Esophagus (tissue), 2 donors: ENCODE results near the gene SKP2. TPM values are rescaled to one million over a fixed set of nuclear protein-coding genes. Genes with fewer than 3 reads are reported as not detected.
A peak's percentile ranks its signal among the peaks of the same experiment; 100 is the strongest.

Experiments
- H3K27ac ChIP-seq, 2 donors: one replicate each; pipeline ENCODE4 v1.5.1; 2013; ENCODE audit warnings: low read depth in 2 of 2, mild to moderate bottlenecking in 2 of 2, inconsistent platforms in 1 of 2, low read length in 1 of 2, moderate library complexity in 1 of 2
- H3K27me3 ChIP-seq, 2 donors: one replicate each; pipeline ENCODE4 v1.6.1; 2013; ENCODE audit warnings: low read length in 2 of 2, control low read depth in 1 of 2, mild to moderate bottlenecking in 1 of 2; ENCODE audit not compliant: insufficient read depth in 2 of 2, control insufficient read depth in 1 of 2
- H3K36me3 ChIP-seq, 2 donors: one replicate each; pipeline ENCODE4 v1.6.1; 2013; ENCODE audit warnings: low read length in 1 of 2; ENCODE audit not compliant: control insufficient read depth in 2 of 2, insufficient read depth in 2 of 2
- H3K4me1 ChIP-seq, 2 donors: one replicate each; pipeline ENCODE4 v1.6.1; 2013; ENCODE audit warnings: low read length in 1 of 2; ENCODE audit not compliant: control insufficient read depth in 2 of 2, insufficient read depth in 2 of 2
- H3K4me3 ChIP-seq, 2 donors: one replicate each; pipeline ENCODE4 v1.5.1; 2013; ENCODE audit warnings: low read length in 2 of 2, mild to moderate bottlenecking in 2 of 2, low read depth in 1 of 2, moderate library complexity in 1 of 2
- H3K9me3 ChIP-seq, 2 donors: one replicate each; pipeline ENCODE4 v1.6.1; 2013; ENCODE audit warnings: mild to moderate bottlenecking in 2 of 2, low read depth in 1 of 2, low read length in 1 of 2, moderate library complexity in 1 of 2; ENCODE audit not compliant: control insufficient read depth in 2 of 2, insufficient read depth in 1 of 2
- WGBS, 2 donors: extraction: QIAGEN DNeasy Blood & Tissue Kit; methylation state at CpG; one replicate each; pipeline ENCODE4 v1.1.7; 2013; 5-methylcytosine and 5-hydroxymethylcytosine counted together
- polyA plus RNA-seq, 2 donors: library from polyadenylated mRNA; stranded (reverse); fragments of 200-250 nt; gene quantifications; one replicate each; pipeline ENCODE4 v1.2.3, GENCODE V29; 2013
- donor health status: healthy with polysubstance abuse.
- donor health status: Bipolar disorder and iron deficiency.

Gene SKP2
- polyA plus RNA-seq, 2 donors, result 5.1 to 7.5 TPM

- H3K4me1 ChIP-seq, result peaks cover 0 to 5% of the 10 kb centered on the region in 2 donors
- no peak overlapping the region for H3K4me3 ChIP-seq
- 91 to 92% methylated on average over 7 of the region's 7 CpGs for WGBS, 2 donors
- H3K27me3 ChIP-seq, result no peaks in the 10 kb centered on the region
- no peaks in the 10 kb centered on the region for H3K9me3 ChIP-seq
- H3K36me3 ChIP-seq, result peaks cover 3 to 9% of the 10 kb centered on the region in 2 donors
- no peak overlapping the region for H3K27ac ChIP-seq
Observed at GRCh38 chr5:36155291-36155690, 3.4 kb downstream of the SKP2 start.

GRCh38 chr5:36156121-36156601 is 4.2 kb downstream of the SKP2 start:
- Histone ChIP-seq H3K27ac (peak overlapping the region; percentile 58 to 63), H3K27me3 (no peaks in the 10 kb centered on the region), H3K4me1 (peaks cover 0 to 5% of the 10 kb centered on the region in 2 donors), H3K9me3 (no peaks in the 10 kb centered on the region), H3K4me3 (no peak overlapping the region), H3K36me3 (peaks cover 6 to 9% of the 10 kb centered on the region in 2 donors)
- WGBS, 2 donors, result 41% methylated on average over 4 of the region's 4 CpGs

- 50 to 61% methylated on average over 1 of the region's 1 CpG for WGBS, 2 donors
- no peak overlapping the region for H3K4me3 ChIP-seq
- peak overlapping the region; percentile 57 to 63 for H3K27ac ChIP-seq
- H3K36me3 ChIP-seq, result peaks cover 6 to 9% of the 10 kb centered on the region in 2 donors
- H3K4me1 ChIP-seq, result peaks cover 0 to 5% of the 10 kb centered on the region in 2 donors
- H3K27me3 ChIP-seq, result no peaks in the 10 kb centered on the region
- no peaks in the 10 kb centered on the region for H3K9me3 ChIP-seq
Observed at GRCh38 chr5:36156619-36157018, 4.7 kb downstream of the SKP2 start.

DNA sequence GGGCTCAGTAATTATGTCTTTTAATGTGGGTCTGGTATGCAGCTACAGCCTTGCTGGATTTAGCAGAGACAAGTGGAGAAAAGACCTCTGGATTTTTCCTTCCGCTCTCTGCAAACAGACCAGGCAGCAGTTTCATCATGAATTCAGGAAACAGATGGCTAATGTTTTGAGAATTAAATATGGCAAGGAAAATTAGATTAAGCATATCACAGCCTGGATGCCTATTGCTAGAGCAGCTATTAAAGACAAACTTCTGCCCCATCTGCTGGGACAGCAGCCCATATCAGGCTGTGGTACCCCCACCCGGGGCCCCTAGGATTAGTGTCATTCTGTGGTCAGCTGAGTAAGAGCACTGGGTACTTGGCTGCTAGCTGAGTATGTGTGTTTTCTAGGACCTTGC is 6.2 kb downstream of the SKP2 start:
- Histone ChIP-seq H3K4me1 (peaks cover 0 to 5% of the 10 kb centered on the region in 2 donors), H3K36me3 (peaks cover 10% of the 10 kb centered on the region in 2 donors), H3K9me3 (no peaks in the 10 kb centered on the region), H3K27me3 (no peaks in the 10 kb centered on the region), H3K27ac (no peak overlapping the region), H3K4me3 (no peak overlapping the region)
- WGBS, 2 donors, result 72 to 89% methylated on average over 2 of the region's 2 CpGs

- WGBS, 2 donors, result 69 to 90% methylated on average over 3 of the region's 3 CpGs
- Histone ChIP-seq H3K27ac (no peak overlapping the region), H3K4me3 (no peak overlapping the region), H3K36me3 (peaks cover 11 to 19% of the 10 kb centered on the region in 2 donors), H3K27me3 (no peaks in the 10 kb centered on the region), H3K9me3 (no peaks in the 10 kb centered on the region), H3K4me1 (peaks cover 0 to 5% of the 10 kb centered on the region in 2 donors)
Observed at GRCh38 chr5:36160617-36161016, 8.7 kb downstream of the SKP2 start.

DNA sequence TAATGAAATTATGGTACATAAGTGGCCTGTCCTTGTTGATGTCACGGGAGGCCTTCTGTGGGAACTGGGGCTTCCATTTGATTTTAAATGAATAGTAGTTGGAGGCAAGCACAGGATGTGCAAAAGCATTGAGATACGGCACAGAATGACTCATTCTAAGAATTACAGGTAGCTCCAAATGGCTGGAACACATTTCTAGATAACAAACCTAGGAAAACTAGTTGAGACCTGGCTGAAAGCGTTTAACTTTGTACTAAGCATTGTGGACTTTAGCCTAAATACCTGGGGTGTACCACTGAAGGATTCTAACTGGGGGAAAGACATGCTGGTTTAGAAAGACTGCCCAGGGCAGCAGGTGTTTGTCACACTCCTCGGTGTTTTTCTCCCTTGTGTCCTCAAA is 9.4 kb downstream of the SKP2 start:
- peaks cover 0 to 1% of the 10 kb centered on the region in 2 donors for H3K4me1 ChIP-seq
- H3K27me3 ChIP-seq, result no peaks in the 10 kb centered on the region
- H3K27ac ChIP-seq, result no peak overlapping the region
- H3K9me3 ChIP-seq, result no peaks in the 10 kb centered on the region
- H3K4me3 ChIP-seq, result no peak overlapping the region
- H3K36me3 ChIP-seq, result peaks cover 11 to 19% of the 10 kb centered on the region in 2 donors
- WGBS, 2 donors, result 57 to 62% methylated on average over 4 of the region's 4 CpGs

GRCh38 chr5:36162810-36163486 is 11.0 kb downstream of the SKP2 start:
- Histone ChIP-seq H3K9me3 (no peaks in the 10 kb centered on the region), H3K36me3 (peaks cover 10 to 19% of the 10 kb centered on the region in 2 donors), H3K4me3 (no peak overlapping the region), H3K27ac (no peak overlapping the region), H3K27me3 (no peaks in the 10 kb centered on the region), H3K4me1 (no peaks in the 10 kb centered on the region)
- WGBS, 2 donors, result 89% methylated on average over 9 of the region's 9 CpGs

GRCh38 chr5:36164461-36164860 is 12.6 kb downstream of the SKP2 start:
- no peaks in the 10 kb centered on the region for H3K27me3 ChIP-seq
- no peak overlapping the region for H3K4me3 ChIP-seq
- no peaks in the 10 kb centered on the region for H3K4me1 ChIP-seq
- 94 to 96% methylated on average over 4 of the region's 4 CpGs for WGBS, 2 donors
- peaks cover 12 to 19% of the 10 kb centered on the region in 2 donors for H3K36me3 ChIP-seq
- no peak overlapping the region for H3K27ac ChIP-seq
- no peaks in the 10 kb centered on the region for H3K9me3 ChIP-seq

- Histone ChIP-seq H3K4me3 (no peak overlapping the region), H3K27me3 (no peaks in the 10 kb centered on the region), H3K36me3 (peaks cover 6 to 10% of the 10 kb centered on the region in 2 donors), H3K4me1 (no peaks in the 10 kb centered on the region), H3K27ac (no peak overlapping the region), H3K9me3 (no peaks in the 10 kb centered on the region)
- 88 to 92% methylated on average over 4 of the region's 4 CpGs for WGBS, 2 donors
Observed at GRCh38 chr5:36168737-36169136, 16.8 kb downstream of the SKP2 start.
